K562 (cell line): ENCODE measurements around the gene VSNL1. TPM values are rescaled to one million over a fixed set of nuclear protein-coding genes. Genes with fewer than 3 reads are reported as not detected.

Experiments used
- ATAC-seq: fragments of 200-7000 bp; cut with Tn5 transposase; 3 replicates; pipeline ENCODE4 v1.9.1; 2020; ENCODE audit warnings: moderate library complexity
- BruUV-seq: library from RNA; stranded (reverse); fragments of 400-500 nt; replicated peaks from 2 replicates; lab custom pipeline; 2021; lab: Mats Ljungman, UMichigan
- CTCF ChIA-PET: fragments of 300-600 bp; formaldehyde crosslinking; extraction: SDS; loops from one replicate; lab custom pipeline; 2021; ENCODE audit warnings: low intra/inter-chr PET ratio; lab: Yijun Ruan, JAX
- POLR2A ChIA-PET: fragments of 300-600, 350-650 bp; sonication (Branson Sonifier 250); formaldehyde crosslinking; extraction: SDS; loops from one replicate; lab custom pipeline; 2021; ENCODE audit warnings: antibody characterized with exemption, inconsistent platforms; lab: Yijun Ruan, JAX
- DNase-seq, 4 experiments: peaks; one replicate each; pipeline versions ENCODE4 v3.0.0 to v3.0.0-alpha.2; 2011 to 2018; ENCODE audit warnings: low spot score in 3 of 4, mixed read lengths in 3 of 4; ENCODE audit errors: extremely low read depth in 1 of 4
- FAIRE-seq: peaks from 2 replicates; lab custom pipeline; 2011; peaks lifted over from hg19 to GRCh38; lab: Jason Lieb, UNC
- H2AFZ ChIP-seq: 2 replicates; pipeline ENCODE4 v1.6.0; 2011; ENCODE audit warnings: low read depth, low read length, control low read depth, inconsistent platforms
- H3K27ac ChIP-seq: fragments of 200-600 bp; 3 replicates; pipeline ENCODE4 v1.8.0; 2011; ENCODE audit warnings: low read depth, mild to moderate bottlenecking, control low read depth, inconsistent platforms, low read length, moderate library complexity, mixed read lengths; ENCODE audit errors: extremely low read depth
- H3K27me3 ChIP-seq, 2 experiments: fragments of 300-600 bp in 1 of 2; 2 replicates in 1 of 2; 3 replicates in 1 of 2; pipeline versions ENCODE4 v1.6.0 to v1.8.0; 2011; ENCODE audit warnings: inconsistent platforms in 2 of 2, low read length in 2 of 2, mild to moderate bottlenecking in 1 of 2, mixed read lengths in 1 of 2, moderate library complexity in 1 of 2; ENCODE audit not compliant: control insufficient read depth in 2 of 2, insufficient read depth in 2 of 2
- H3K36me3 ChIP-seq: fragments of 300-600 bp; 3 replicates; pipeline ENCODE4 v1.8.0; 2011; ENCODE audit warnings: mild to moderate bottlenecking, low read length, inconsistent platforms; ENCODE audit not compliant: control insufficient read depth, insufficient read depth
- H3K4me1 ChIP-seq, 2 experiments: fragments of 200-600 bp in 1 of 2; replicated peaks in 1 of 2; 2 replicates in 1 of 2; 3 replicates in 1 of 2; pipeline versions ENCODE4 v1.5.1 to v1.8.0; 2011; ENCODE audit warnings: inconsistent platforms in 2 of 2, low read length in 2 of 2, mild to moderate bottlenecking in 1 of 2, mixed read lengths in 1 of 2, moderate library complexity in 1 of 2; ENCODE audit not compliant: control insufficient read depth in 2 of 2, insufficient read depth in 2 of 2
- H3K4me2 ChIP-seq: 2 replicates; pipeline ENCODE4 v1.6.1; 2011; ENCODE audit warnings: low read length, control low read depth, inconsistent platforms, mixed read lengths; ENCODE audit not compliant: insufficient read depth
- H3K4me3 ChIP-seq: fragments of 200-600 bp; sonication (generic), shearing (Covaris generic); 2 replicates; pipeline ENCODE4 v1.5.1; 2016; ENCODE audit warnings: control low read depth, inconsistent platforms
- H3K79me2 ChIP-seq: fragments of 200-600 bp; 3 replicates; pipeline ENCODE4 v1.8.0; 2011; ENCODE audit warnings: low read length, inconsistent platforms; ENCODE audit not compliant: control insufficient read depth, insufficient read depth
- H3K9ac ChIP-seq, 2 experiments: 2 replicates each; pipeline versions ENCODE4 v1.6.0 to v1.6.1; 2011; ENCODE audit warnings: low read depth in 2 of 2, low read length in 2 of 2, control low read depth in 1 of 2, inconsistent platforms in 1 of 2, mild to moderate bottlenecking in 1 of 2, mixed read lengths in 1 of 2; ENCODE audit not compliant: insufficient read depth in 1 of 2
- H3K9me1 ChIP-seq: one replicate; pipeline ENCODE4 v1.6.0; 2011; ENCODE audit warnings: inconsistent platforms, mild to moderate bottlenecking, low read length, moderate library complexity; ENCODE audit not compliant: control insufficient read depth, insufficient read depth
- H3K9me3 ChIP-seq: replicated peaks from 2 replicates; pipeline ENCODE4 v1.5.1; 2011; ENCODE audit warnings: low read depth, low read length, inconsistent platforms; ENCODE audit not compliant: control insufficient read depth, insufficient read depth
- H4K20me1 ChIP-seq: replicated peaks from 2 replicates; pipeline ENCODE4 v1.6.1; 2011; ENCODE audit warnings: low read length, inconsistent platforms, mixed read lengths; ENCODE audit not compliant: control insufficient read depth, insufficient read depth
- CEBPB ChIP-seq: fragments of 450-650 bp; IDR thresholded peaks from 2 replicates; pipeline ENCODE4 v1.6.1; 2016; ENCODE audit warnings: missing genetic modification characterization, missing compliant biosample characterization
- CEBPG ChIP-seq, 3 experiments: fragments of 200-800 bp in 1 of 3; sonication (Bioruptor generic) in 1 of 3; sonication (generic) in 1 of 3; formaldehyde crosslinking in 1 of 3; IDR thresholded peaks in 2 of 3; conservative IDR thresholded peaks in 1 of 3; 2 replicates each; pipeline versions ENCODE4 v1.6.1 to v1.8.0; 2016 to 2022; ENCODE audit warnings: missing compliant biosample characterization in 2 of 3, missing genetic modification characterization in 2 of 3, mild to moderate bottlenecking in 1 of 3, missing genetic modification reagents in 1 of 3
- CHCHD3 ChIP-seq: fragments of 250-450 bp; sonication (Bioruptor Pico); IDR thresholded peaks from 2 replicates; pipeline ENCODE4 v2.1.2; 2022; ENCODE audit warnings: mild to moderate bottlenecking
- ETV5 ChIP-seq: sonication (generic); formaldehyde crosslinking; IDR thresholded peaks from 2 replicates; pipeline ENCODE4 v1.4.0; 2020; ENCODE audit warnings: low read depth, mild to moderate bottlenecking, missing genetic modification reagents
- FOSL1 ChIP-seq: fragments of 200-800 bp; sonication (Bioruptor generic); conservative IDR thresholded peaks from 2 replicates; pipeline ENCODE4 v1.6.1; 2016; ENCODE audit warnings: missing genetic modification characterization, missing compliant biosample characterization
- FOXK1 ChIP-seq: sonication (generic); formaldehyde crosslinking; IDR thresholded peaks from 2 replicates; pipeline ENCODE4 v1.8.0; 2022; ENCODE audit warnings: missing genetic modification reagents, mild to moderate bottlenecking, borderline replicate concordance
- FUS ChIP-seq: fragments of 200-400 bp; formaldehyde crosslinking; optimal IDR thresholded peaks from 2 replicates; pipeline ENCODE3; 2017; ENCODE audit warnings: low read depth, low read length
- KDM1A ChIP-seq, 2 experiments: fragments of 450-650 bp; IDR thresholded peaks; 2 replicates each; pipeline ENCODE4 v1.6.1; 2016; ENCODE audit warnings: mild to moderate bottlenecking in 2 of 2
- POLR2AphosphoS5 ChIP-seq: IDR thresholded peaks from 2 replicates; pipeline ENCODE4 v1.6.1; 2011; ENCODE audit warnings: mild to moderate bottlenecking, low read depth, low read length, moderate library complexity; ENCODE audit not compliant: control insufficient read depth, insufficient read depth
- ZBTB7A ChIP-seq: IDR thresholded peaks from 2 replicates; pipeline ENCODE4 v1.6.1; 2011; ENCODE audit warnings: low read depth, mild to moderate bottlenecking, low read length, moderate library complexity, borderline replicate concordance; ENCODE audit not compliant: control insufficient read depth
- ZNF165 ChIP-seq: fragments of 250-450 bp; sonication (Bioruptor Pico); IDR thresholded peaks from 2 replicates; pipeline ENCODE4 v1.4.0; 2020; ENCODE audit warnings: borderline replicate concordance
- ZNF507 ChIP-seq: conservative IDR thresholded peaks from 2 replicates; pipeline ENCODE4 v1.6.1; 2017; ENCODE audit warnings: missing genetic modification characterization, missing compliant biosample characterization
- ZNF668 ChIP-seq: fragments of 250-450 bp; sonication (Bioruptor Pico); IDR thresholded peaks from 2 replicates; pipeline ENCODE4 v1.8.0; 2022; ENCODE audit warnings: mild to moderate bottlenecking, inconsistent platforms
- ZNF695 ChIP-seq: fragments of 450-650 bp; formaldehyde crosslinking; IDR thresholded peaks from 2 replicates; pipeline ENCODE4 v1.4.0; 2020; ENCODE audit warnings: mild to moderate bottlenecking, moderate library complexity
- WGBS: fragments of 100-300 bp; shearing (Covaris generic); methylation state at CpG from one replicate; pipeline ENCODE4 v1.1.6; 2016; ENCODE audit warnings: low coverage, mixed read lengths; ENCODE audit not compliant: insufficient coverage; ENCODE audit errors: missing lambda C conversion rate; 5-methylcytosine and 5-hydroxymethylcytosine counted together
- in situ Hi-C: fragments of 300-500 bp; cut with MboI; formaldehyde crosslinking; loops from 4 replicates; pipeline ENCODE4 v1.15.0; 2018; ENCODE audit warnings: inconsistent platforms, mixed read lengths
- intact Hi-C: fragments of 100-400 bp; cut with micrococcal nuclease; formaldehyde crosslinking; loops from 2 replicates; pipeline ENCODE4 v1.14.2; 2022
- polyA plus RNA-seq, 8 experiments: library from polyadenylated mRNA; depleted of rRNA in 4 of 8; stranded (reverse) in 5 of 8; unstranded in 3 of 8; fragments of >200 nt; fragmentation: Nextera tagmentation in 2 of 8; fragmentation: Illumina TruSeq in 1 of 8; extraction: Ambion mirVana in 2 of 8; extraction: Trizol in 1 of 8; gene quantifications; 2 replicates each; pipeline versions ENCODE4 v1.2.1 to v1.2.3, GENCODE V29; 2011 to 2014; ENCODE audit warnings: inconsistent platforms in 1 of 8, missing spikeins in 1 of 8
- total RNA-seq, 7 experiments: library from RNA; depleted of rRNA in 6 of 7; stranded (reverse); fragments of >200 nt in 6 of 7; fragmentation: Illumina TruSeq in 2 of 7; extraction: Trizol in 2 of 7; gene quantifications; 2 replicates each; pipeline versions ENCODE4 v1.2.1 to v1.2.3, GENCODE V29; 2011 to 2021; ENCODE audit warnings: low replicate concordance in 1 of 7
- TF ChIP-seq, protein P1 (sequence below): fragments of 450-650 bp; IDR thresholded peaks from 2 replicates; pipeline ENCODE4 v1.6.1; 2017; ENCODE audit warnings: antibody characterized with exemption
- TF ChIP-seq, protein P2 (sequence below): sonication (generic); formaldehyde crosslinking; IDR thresholded peaks from 2 replicates; pipeline ENCODE4 v1.8.1; 2023; ENCODE audit warnings: mild to moderate bottlenecking, missing genetic modification reagents, moderate library complexity

The VSNL1 gene
- total and polyA plus RNA-seq, 9 of the 15 experiments (the other 6 are each of a cell fraction or from before 2014, with no cell fraction given), result 0.20 TPM; not detected in 8

DNA sequence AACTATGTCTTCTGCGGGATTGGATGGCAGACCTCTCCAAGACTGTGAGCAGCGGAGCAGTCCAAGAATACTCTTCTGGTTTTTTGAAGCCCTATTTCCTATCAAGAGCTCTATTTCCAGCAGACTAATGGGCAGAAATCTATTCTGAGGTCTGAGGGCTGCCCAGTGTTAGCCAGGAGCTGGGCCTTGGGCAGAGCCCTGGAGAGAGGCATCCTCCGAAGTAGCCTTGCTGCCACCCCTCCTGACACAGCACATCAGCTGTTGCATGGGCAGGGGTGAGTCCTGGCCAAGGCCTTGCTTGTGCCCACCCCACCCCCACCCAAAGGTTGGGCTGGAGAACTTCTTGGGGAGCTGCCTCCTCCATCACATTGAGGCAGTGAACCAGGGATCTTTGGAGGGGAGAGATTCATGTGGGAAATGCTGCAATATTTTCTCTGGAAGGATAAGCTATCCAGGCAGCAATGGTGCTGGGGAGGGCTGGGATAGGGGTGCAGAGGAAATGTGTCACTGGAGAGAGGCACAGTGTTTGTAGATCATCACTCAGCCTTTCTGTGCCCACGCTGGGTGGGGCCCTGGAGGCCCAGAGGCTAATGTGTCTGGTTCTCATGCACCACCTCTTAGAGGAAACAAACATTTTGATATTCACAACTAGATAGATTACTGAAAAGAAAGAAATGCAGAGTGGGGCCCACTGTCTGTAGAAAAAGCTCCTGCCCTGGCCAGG, 104.7 kb downstream of the VSNL1 start:
- no peaks in the 10 kb centered on the region for H3K27me3 ChIP-seq
- H3K9ac ChIP-seq, result no peak overlapping the region
- no peaks in the 10 kb centered on the region for H3K36me3 ChIP-seq
- ChIA-PET CTCF (interaction anchor here (0.9 kb wide), 1 partner anchor 185 kb away, joined by 3 read pairs; no protein-coding TSS in a partner anchor), POLR2A (interaction anchor here (1.1 to 1.8 kb wide), 5 partner anchors 10 to 16 kb away, joined by 3 to 4 read pairs (median 4); no protein-coding TSS in a partner anchor)
- no peak for FAIRE-seq
- no peak overlapping the region for H3K4me3 ChIP-seq
- H3K4me2 ChIP-seq, result no peak overlapping the region
- no peak for ATAC-seq
- H3K79me2 ChIP-seq, result no peaks in the 10 kb centered on the region
- TF ChIP-seq ZBTB7A (no peak), FOSL1 (tag) (no peak), CHCHD3 (CRISPR knock-in tag) (no peak), CEBPB (tag) (no peak), ZNF668 (no peak), FOXK1 (CRISPR knock-in tag) (no peak), FUS (no peak), CEBPG (CRISPR knock-in tag; IDR thresholded peaks at IDR 0.05) (no peak), CEBPG (tag; conservative IDR thresholded peaks at IDR 0.05 in 1 of 2, IDR thresholded peaks at IDR 0.05 in 1 of 2) (no peak), POLR2AphosphoS5 (no peak), ZNF695 (CRISPR knock-in tag) (no peak), ZNF165 (CRISPR knock-in tag) (no peak), ETV5 (CRISPR knock-in tag) (no peak), ZNF507 (tag) (no peak), KDM1A (IDR thresholded peaks at IDR 0.05) (no peak)
- TF ChIP-seq, protein P1, sequence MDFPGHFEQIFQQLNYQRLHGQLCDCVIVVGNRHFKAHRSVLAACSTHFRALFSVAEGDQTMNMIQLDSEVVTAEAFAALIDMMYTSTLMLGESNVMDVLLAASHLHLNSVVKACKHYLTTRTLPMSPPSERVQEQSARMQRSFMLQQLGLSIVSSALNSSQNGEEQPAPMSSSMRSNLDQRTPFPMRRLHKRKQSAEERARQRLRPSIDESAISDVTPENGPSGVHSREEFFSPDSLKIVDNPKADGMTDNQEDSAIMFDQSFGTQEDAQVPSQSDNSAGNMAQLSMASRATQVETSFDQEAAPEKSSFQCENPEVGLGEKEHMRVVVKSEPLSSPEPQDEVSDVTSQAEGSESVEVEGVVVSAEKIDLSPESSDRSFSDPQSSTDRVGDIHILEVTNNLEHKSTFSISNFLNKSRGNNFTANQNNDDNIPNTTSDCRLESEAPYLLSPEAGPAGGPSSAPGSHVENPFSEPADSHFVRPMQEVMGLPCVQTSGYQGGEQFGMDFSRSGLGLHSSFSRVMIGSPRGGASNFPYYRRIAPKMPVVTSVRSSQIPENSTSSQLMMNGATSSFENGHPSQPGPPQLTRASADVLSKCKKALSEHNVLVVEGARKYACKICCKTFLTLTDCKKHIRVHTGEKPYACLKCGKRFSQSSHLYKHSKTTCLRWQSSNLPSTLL, result no peak
- TF ChIP-seq, protein P2, sequence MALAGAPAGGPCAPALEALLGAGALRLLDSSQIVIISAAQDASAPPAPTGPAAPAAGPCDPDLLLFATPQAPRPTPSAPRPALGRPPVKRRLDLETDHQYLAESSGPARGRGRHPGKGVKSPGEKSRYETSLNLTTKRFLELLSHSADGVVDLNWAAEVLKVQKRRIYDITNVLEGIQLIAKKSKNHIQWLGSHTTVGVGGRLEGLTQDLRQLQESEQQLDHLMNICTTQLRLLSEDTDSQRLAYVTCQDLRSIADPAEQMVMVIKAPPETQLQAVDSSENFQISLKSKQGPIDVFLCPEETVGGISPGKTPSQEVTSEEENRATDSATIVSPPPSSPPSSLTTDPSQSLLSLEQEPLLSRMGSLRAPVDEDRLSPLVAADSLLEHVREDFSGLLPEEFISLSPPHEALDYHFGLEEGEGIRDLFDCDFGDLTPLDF (CRISPR knock-in tag), result no peak
- BruUV-seq, result no TSS peak
- H3K27ac ChIP-seq, result no peak overlapping the region
- no peak for DNase-seq
- H2AFZ ChIP-seq, result no peak overlapping the region
- WGBS, result 71% methylated on average over 3 of the region's 4 CpGs
- no peaks in the 10 kb centered on the region for H3K9me1 ChIP-seq
- in situ Hi-C loops, result no loop called here
- H3K4me1 ChIP-seq, result peaks cover 16 to 25% of the 10 kb centered on the region in 2 experiments
- no peaks in the 10 kb centered on the region for H3K9me3 ChIP-seq
- intact Hi-C loops, result loop anchor here (5.0 kb wide), 1 partner anchor 128 kb away; the partner anchor contains the start of gene RAD51AP2
- H4K20me1 ChIP-seq, result no peaks in the 10 kb centered on the region
